A549 treated with Hydrocortisone at 1 μM for 4 hours (cell line): Measurements from ENCODE around the gene FAM234A. TPM values are rescaled to one million over a fixed set of nuclear protein-coding genes. Genes with fewer than 3 reads are reported as not detected.

Experiments used
- total RNA-seq: library from RNA; stranded (reverse); fragments of 200-300 nt; extraction: Qiagen RNA extraction; gene quantifications from 5 replicates; pipeline ENCODE4 v1.2.3, GENCODE V29; 2022

The FAM234A gene, protein sequence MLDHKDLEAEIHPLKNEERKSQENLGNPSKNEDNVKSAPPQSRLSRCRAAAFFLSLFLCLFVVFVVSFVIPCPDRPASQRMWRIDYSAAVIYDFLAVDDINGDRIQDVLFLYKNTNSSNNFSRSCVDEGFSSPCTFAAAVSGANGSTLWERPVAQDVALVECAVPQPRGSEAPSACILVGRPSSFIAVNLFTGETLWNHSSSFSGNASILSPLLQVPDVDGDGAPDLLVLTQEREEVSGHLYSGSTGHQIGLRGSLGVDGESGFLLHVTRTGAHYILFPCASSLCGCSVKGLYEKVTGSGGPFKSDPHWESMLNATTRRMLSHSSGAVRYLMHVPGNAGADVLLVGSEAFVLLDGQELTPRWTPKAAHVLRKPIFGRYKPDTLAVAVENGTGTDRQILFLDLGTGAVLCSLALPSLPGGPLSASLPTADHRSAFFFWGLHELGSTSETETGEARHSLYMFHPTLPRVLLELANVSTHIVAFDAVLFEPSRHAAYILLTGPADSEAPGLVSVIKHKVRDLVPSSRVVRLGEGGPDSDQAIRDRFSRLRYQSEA
- 45.1 to 53.9 TPM (median 47.5 TPM) in 5 replicates for total RNA-seq

GRCh38 chr16:234468-235305 is at the start of gene FAM234A:
Gene FAM234A, plus strand, starts transcription at chr16:234821. Its CDS starts 19,593 bp downstream, at chr16:254414.

GRCh38 chr16:228852-229730 is 5.5 kb upstream of the FAM234A start, which contains the start of gene LUC7L:
Gene LUC7L, minus strand, starts transcription at chr16:229449. Its CDS starts 110 bp downstream, at chr16:229339.

DNA sequence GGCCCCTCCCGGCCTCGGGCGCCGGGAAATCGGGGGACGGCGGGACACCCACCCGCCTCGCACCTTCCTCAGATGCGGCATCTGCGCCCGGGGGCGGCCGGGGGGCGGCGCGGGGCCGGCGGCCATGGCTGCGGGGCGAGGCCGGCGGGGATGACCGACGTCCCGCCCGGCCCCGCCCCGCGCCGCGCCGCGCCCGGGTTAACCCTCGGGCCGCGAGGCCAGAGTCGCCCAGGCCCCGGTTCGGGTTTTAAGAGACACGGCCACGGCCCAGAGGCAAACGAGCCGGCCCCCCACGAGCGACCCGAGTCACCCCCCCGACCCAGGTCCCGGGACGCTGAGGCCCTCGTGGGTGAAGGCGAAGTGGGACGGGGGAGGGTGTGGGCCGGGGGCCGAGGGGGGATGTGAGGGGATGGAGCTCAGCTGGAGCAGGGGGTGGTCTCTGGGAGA is 41.2 kb downstream of the FAM234A start, which contains the start of gene RGS11:
RGS11 (minus strand) TSS at position 159 of the 447 bp plus-strand sequence; CDS start at position 126, 33 bp downstream.

DNA sequence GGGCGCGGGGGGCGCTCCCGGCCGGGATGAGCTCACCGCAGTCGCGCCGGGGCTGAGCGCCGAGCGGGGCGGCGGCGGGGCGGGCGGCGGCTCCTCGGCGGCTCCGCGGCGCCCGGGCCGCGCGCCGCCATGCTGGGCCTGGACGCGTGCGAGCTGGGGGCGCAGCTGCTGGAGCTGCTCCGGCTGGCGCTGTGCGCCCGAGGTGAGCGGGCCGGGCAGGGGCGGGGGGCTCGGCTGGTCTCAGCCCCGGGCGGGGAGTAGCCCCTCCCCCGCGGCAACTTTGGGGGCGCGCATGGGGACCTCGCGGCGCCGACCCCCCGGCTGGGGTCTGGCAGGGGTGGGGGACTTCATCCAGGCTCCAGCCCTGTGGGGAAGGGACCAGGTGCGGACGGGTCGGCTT is 45.9 kb downstream of the FAM234A start, which contains the start of gene ARHGDIG:
ARHGDIG (plus strand) TSS at position 40 of the 400 bp plus-strand sequence; CDS start at position 130, 90 bp downstream.

DNA sequence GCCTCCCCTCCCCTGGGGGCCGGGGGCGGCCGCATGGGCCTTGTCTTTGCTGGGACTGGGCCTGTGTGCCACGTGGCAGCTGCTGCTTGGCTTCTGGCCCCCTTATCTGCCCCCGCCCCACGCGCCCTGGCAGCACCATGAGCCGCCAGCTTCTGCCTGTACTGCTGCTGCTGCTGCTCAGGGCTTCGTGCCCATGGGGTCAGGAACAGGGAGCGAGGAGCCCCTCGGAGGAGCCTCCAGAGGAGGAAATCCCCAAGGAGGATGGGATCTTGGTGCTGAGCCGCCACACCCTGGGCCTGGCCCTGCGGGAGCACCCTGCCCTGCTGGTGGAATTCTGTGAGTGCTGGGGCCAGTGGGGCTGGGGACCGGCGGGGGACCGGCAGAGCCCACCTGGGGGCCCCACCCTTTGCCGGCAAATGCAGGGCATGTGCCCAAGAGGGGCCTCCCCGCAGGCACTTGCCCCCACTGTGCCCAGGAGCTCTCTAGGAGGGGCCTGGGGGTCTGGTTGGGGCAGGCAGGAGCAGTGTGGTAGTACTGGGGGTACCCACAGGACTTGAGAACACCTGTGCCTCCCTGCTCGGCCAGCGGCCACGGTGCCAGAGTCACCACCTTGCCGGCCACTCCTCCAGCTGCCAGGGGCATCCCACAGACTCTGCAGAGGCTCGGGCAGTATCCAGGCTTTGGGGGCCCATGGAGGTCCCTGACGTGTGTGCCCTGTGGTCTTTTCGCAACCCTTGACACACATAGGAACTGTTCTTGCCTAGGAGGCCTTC is 48.6 kb downstream of the FAM234A start, which contains the start of gene PDIA2:
PDIA2 (plus strand) TSS at position 132 of the 773 bp plus-strand sequence; CDS start at position 138, 6 bp downstream.

Other genes with a start within 250 kb of the FAM234A start
- gene POLR3K, start 181.2 kb upstream of the FAM234A start, total RNA-seq = 31.2 to 39.4 TPM (median 33.4 TPM) in 5 replicates
- gene SNRNP25, start 181.0 kb upstream of the FAM234A start, total RNA-seq = 54.8 to 83.1 TPM (median 72.6 TPM) in 5 replicates
- gene RHBDF1, start 162.2 kb upstream of the FAM234A start, total RNA-seq = 20.5 to 30.0 TPM (median 27.7 TPM) in 5 replicates
- gene MPG, start 156.6 kb upstream of the FAM234A start, total RNA-seq = 55.3 to 74.6 TPM (median 72.3 TPM) in 5 replicates
- gene NPRL3, start 96.1 kb upstream of the FAM234A start, total RNA-seq = 25.6 to 29.5 TPM (median 27.5 TPM) in 5 replicates
- gene HBZ, start 82.2 kb upstream of the FAM234A start, total RNA-seq = 0.23 TPM in 1 of 5 replicates, not detected in the others
- gene HBM, start 68.8 kb upstream of the FAM234A start, total RNA-seq = not detected in 5 replicates
- gene HBA2, start 61.9 kb upstream of the FAM234A start, total RNA-seq = 0.20 to 0.33 TPM in 2 of 5 replicates, not detected in the others
- 1.2 to 2.3 TPM (median 1.8 TPM) in 5 replicates for gene HBA1, start 58.1 kb upstream of the FAM234A start, total RNA-seq
- 3.7 to 8.3 TPM (median 6.4 TPM) in 5 replicates for gene HBQ1, start 54.4 kb upstream of the FAM234A start, total RNA-seq
- 39.7 to 48.5 TPM (median 45.4 TPM) in 5 replicates for gene LUC7L, start 5.4 kb upstream of the FAM234A start, total RNA-seq
- 3.5 to 5.0 TPM (median 4.4 TPM) in 5 replicates for gene RGS11, start 41.1 kb downstream of the FAM234A start, total RNA-seq
- 2.1 to 3.7 TPM (median 3.2 TPM) in 5 replicates for gene ARHGDIG, start 45.8 kb downstream of the FAM234A start, total RNA-seq
- 0.48 to 0.86 TPM (median 0.68 TPM) in 5 replicates for gene PDIA2, start 48.3 kb downstream of the FAM234A start, total RNA-seq
- 27.8 to 33.2 TPM (median 30.5 TPM) in 5 replicates for gene AXIN1, start 117.9 kb downstream of the FAM234A start, total RNA-seq
- 119 to 133 TPM (median 126 TPM) in 5 replicates for gene MRPL28, start 135.7 kb downstream of the FAM234A start, total RNA-seq
- 29.5 to 37.7 TPM (median 32.3 TPM) in 5 replicates for gene PGAP6, start 147.2 kb downstream of the FAM234A start, total RNA-seq
- gene NME4, start 162.4 kb downstream of the FAM234A start, total RNA-seq = 259 to 426 TPM (median 418 TPM) in 5 replicates
- 22.5 to 29.1 TPM (median 26.7 TPM) in 5 replicates for gene DECR2, start 167.1 kb downstream of the FAM234A start, total RNA-seq
- 24.7 to 28.6 TPM (median 27.8 TPM) in 5 replicates for gene RAB11FIP3, start 190.8 kb downstream of the FAM234A start, total RNA-seq